Suprapubic skin (tissue), 4 donors: Measurements from ENCODE around the gene NBR1.

ENCODE experiments used
- CTCF ChIP-seq, 2 donors: fragments of 200-600 bp in 1 of 2; fragments of 450-650 bp in 1 of 2; sonication (generic) in 1 of 2; IDR thresholded peaks; one replicate each; pipeline ENCODE4 v1.5.1; 2016 to 2019; ENCODE audit warnings: antibody characterized with exemption in 2 of 2, mild to moderate bottlenecking in 1 of 2, moderate library complexity in 1 of 2
- POLR2A ChIP-seq, 2 donors: fragments of 450-650 bp; IDR thresholded peaks; one replicate each; pipeline ENCODE4 v1.6.1; 2017; ENCODE audit warnings: antibody characterized with exemption in 2 of 2, mild to moderate bottlenecking in 2 of 2, moderate library complexity in 2 of 2
- POLR2AphosphoS5 ChIP-seq, 3 donors: sonication (generic); formaldehyde crosslinking; IDR thresholded peaks; one replicate each; pipeline ENCODE4 v1.6.1; 2017; ENCODE audit warnings: antibody characterized with exemption in 3 of 3

GRCh38 chr17:43132117-43132516, 38.9 kb upstream of the NBR1 start:
- TF ChIP-seq CTCF (IDR thresholded peaks at IDR 0.05) (no peak), POLR2AphosphoS5 (IDR thresholded peaks at IDR 0.05) (no peak), POLR2A (IDR thresholded peaks at IDR 0.05) (no peak)
